Sigmoid colon (tissue), 7 donors: ENCODE data around the gene PFKL. TPM values are rescaled to one million over a fixed set of nuclear protein-coding genes. Genes with fewer than 3 reads are reported as not detected.

Source experiments
- DNase-seq: peaks from one replicate; pipeline ENCODE4 v3.0.0-alpha.2; 2019
- H3K27ac ChIP-seq, 4 donors: fragments of 200-600 bp; sonication (generic); one replicate each; pipeline ENCODE4 v1.5.1; 2016 to 2019; ENCODE audit warnings: mild to moderate bottlenecking in 1 of 4
- H3K27me3 ChIP-seq, 3 donors: fragments of 200-600 bp; sonication (generic); one replicate each; pipeline ENCODE4 v1.5.1; 2019; ENCODE audit warnings: mild to moderate bottlenecking in 1 of 3
- H3K36me3 ChIP-seq, 4 donors: fragments of 200-600 bp; sonication (generic); one replicate each; pipeline ENCODE4 v1.5.1; 2016 to 2019
- H3K4me1 ChIP-seq, 4 donors: fragments of 200-600 bp; sonication (generic); one replicate each; pipeline ENCODE4 v1.5.1; 2017 to 2019
- H3K4me3 ChIP-seq, 4 donors: fragments of 200-600 bp; sonication (generic); one replicate each; pipeline ENCODE4 v1.5.1; 2017 to 2019; ENCODE audit warnings: mild to moderate bottlenecking in 2 of 4, moderate library complexity in 1 of 4
- H3K9me3 ChIP-seq, 4 donors: fragments of 200-600 bp in 3 of 4; sonication (generic) in 3 of 4; one replicate each; pipeline versions ENCODE4 v1.5.1 to v1.6.1; 2013 to 2019
- EP300 ChIP-seq, 4 donors: sonication (generic); formaldehyde crosslinking; IDR thresholded peaks; one replicate each; pipeline ENCODE4 v1.6.1; 2017; ENCODE audit warnings: antibody characterized with exemption in 4 of 4
- POLR2A ChIP-seq, 2 donors: fragments of 450-650 bp; IDR thresholded peaks; one replicate each; pipeline ENCODE4 v1.6.1; 2016; ENCODE audit warnings: antibody characterized with exemption in 2 of 2, mild to moderate bottlenecking in 2 of 2, moderate library complexity in 2 of 2
- POLR2AphosphoS5 ChIP-seq, 4 donors: sonication (generic); formaldehyde crosslinking; IDR thresholded peaks; one replicate each; pipeline ENCODE4 v1.6.1; 2017; ENCODE audit warnings: antibody characterized with exemption in 4 of 4
- WGBS, 2 donors: extraction: QIAGEN DNeasy Blood & Tissue Kit; methylation state at CpG; one replicate each; pipeline ENCODE4 v1.1.7; 2013; 5-methylcytosine and 5-hydroxymethylcytosine counted together
- intact Hi-C: fragments of 100-400 bp; cut with DNase I; formaldehyde crosslinking; loops from one replicate; pipeline ENCODE4 v1.15.1; 2023
- polyA plus RNA-seq, 3 donors: library from polyadenylated mRNA; stranded (reverse); fragments of 200-250 nt; gene quantifications; one replicate each; pipeline ENCODE4 v1.2.3, GENCODE V29; 2013
- total RNA-seq, 4 donors: library from RNA; depleted of rRNA; stranded (reverse); fragments of >200 nt; gene quantifications; one replicate each; pipeline ENCODE4 v1.1.0, GENCODE V29; 2016
- TF ChIP-seq, protein P1 (sequence below), 4 experiments: fragments of 450-650 bp in 3 of 4; fragments of 200-600 bp in 1 of 4; IDR thresholded peaks; one replicate each; pipeline ENCODE4 v1.5.1; 2016 to 2019; ENCODE audit warnings: antibody characterized with exemption in 4 of 4, mild to moderate bottlenecking in 3 of 4, moderate library complexity in 2 of 4
- donor health status: healthy with polysubstance abuse.
- donor health status: Bipolar disorder and iron deficiency.
- donor health status: healthy.

PFKL gene
- total and polyA plus RNA-seq, 7 donors: 38.0 to 159 (median 69.8) TPM

- no peak for DNase-seq
- intact Hi-C loops: no loop called here
Measured at GRCh38 chr21:44286716-44287632, 12.9 kb upstream of the PFKL start.

DNA sequence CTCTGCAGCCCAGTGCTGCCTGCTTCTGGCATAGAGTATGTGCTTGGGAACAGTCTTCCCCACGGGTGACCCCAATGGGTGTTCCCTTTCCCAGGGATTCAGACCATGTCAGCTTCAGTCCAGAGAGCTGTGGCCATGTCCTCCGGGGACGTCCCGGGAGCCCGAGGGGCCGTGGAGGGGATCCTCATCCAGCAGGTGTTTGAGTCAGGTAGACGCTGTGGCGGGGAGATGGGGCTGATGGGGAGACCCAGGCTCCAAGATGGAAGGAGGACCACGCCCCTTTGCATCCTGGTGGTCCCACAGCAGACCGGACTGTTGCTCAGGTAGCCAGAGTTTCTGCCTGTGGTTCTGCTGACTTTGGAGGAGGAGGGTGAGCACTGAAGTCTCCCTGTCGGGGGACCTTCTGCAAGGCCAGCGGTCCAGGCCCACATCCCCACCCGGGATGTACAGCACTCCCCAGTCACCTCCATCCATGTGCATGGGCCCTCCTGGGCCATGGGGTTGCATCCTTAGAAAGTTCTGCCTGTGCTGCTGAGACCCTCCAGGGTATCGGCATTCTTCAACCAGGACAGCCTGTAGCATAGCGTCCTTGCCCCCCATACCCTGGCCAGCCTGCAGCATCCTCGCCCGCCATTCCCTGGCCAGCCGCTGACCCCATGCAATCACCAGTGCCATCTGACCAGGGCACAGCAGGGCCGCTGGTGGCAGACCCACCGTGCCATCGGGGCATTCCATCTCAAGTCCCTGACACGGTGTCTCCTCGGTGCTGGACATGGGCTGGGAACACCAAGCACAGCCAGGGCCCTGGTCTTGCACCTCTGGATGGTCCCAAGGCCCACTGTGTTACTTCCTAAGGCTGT lies 11.4 kb upstream of the PFKL start:
- DNase-seq: no peak
- peaks cover 6 to 49% (median 29%) of the 10 kb centered on the region in 3 donors for H3K27me3 ChIP-seq

More at GRCh38 chr21:44286716-44287632, 12.9 kb upstream of the PFKL start:
- WGBS, 2 donors: 64 to 76% methylated on average over 31 of the region's 31 CpGs
- Histone ChIP-seq H3K4me3 (no peak overlapping the region), H3K9me3 (no peaks in the 10 kb centered on the region), H3K27me3 (peaks cover 6 to 41% (median 27%) of the 10 kb centered on the region in 3 donors), H3K27ac (no peak overlapping the region), H3K36me3 (no peaks in the 10 kb centered on the region), H3K4me1 (peaks cover 0 to 11% (median 7%) of the 10 kb centered on the region in 4 donors)
- TF ChIP-seq POLR2AphosphoS5 (IDR thresholded peaks at IDR 0.05) (no peak), POLR2A (IDR thresholded peaks at IDR 0.05) (no peak), EP300 (IDR thresholded peaks at IDR 0.05) (no peak)
- TF ChIP-seq, protein P1, sequence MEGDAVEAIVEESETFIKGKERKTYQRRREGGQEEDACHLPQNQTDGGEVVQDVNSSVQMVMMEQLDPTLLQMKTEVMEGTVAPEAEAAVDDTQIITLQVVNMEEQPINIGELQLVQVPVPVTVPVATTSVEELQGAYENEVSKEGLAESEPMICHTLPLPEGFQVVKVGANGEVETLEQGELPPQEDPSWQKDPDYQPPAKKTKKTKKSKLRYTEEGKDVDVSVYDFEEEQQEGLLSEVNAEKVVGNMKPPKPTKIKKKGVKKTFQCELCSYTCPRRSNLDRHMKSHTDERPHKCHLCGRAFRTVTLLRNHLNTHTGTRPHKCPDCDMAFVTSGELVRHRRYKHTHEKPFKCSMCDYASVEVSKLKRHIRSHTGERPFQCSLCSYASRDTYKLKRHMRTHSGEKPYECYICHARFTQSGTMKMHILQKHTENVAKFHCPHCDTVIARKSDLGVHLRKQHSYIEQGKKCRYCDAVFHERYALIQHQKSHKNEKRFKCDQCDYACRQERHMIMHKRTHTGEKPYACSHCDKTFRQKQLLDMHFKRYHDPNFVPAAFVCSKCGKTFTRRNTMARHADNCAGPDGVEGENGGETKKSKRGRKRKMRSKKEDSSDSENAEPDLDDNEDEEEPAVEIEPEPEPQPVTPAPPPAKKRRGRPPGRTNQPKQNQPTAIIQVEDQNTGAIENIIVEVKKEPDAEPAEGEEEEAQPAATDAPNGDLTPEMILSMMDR (IDR thresholded peaks at IDR 0.05): no peak

GRCh38 chr21:44289381-44290010 lies 10.4 kb upstream of the PFKL start:
- 77 to 87% methylated on average over 24 of the region's 24 CpGs for WGBS, 2 donors
- Histone ChIP-seq H3K27ac (no peak overlapping the region), H3K36me3 (no peaks in the 10 kb centered on the region), H3K4me3 (no peak overlapping the region), H3K9me3 (no peaks in the 10 kb centered on the region), H3K27me3 (peaks cover 6 to 54% (median 38%) of the 10 kb centered on the region in 3 donors), H3K4me1 (peaks cover 0 to 12% (median 9%) of the 10 kb centered on the region in 4 donors)
- intact Hi-C loops: no loop called here
- no peak for TF ChIP-seq POLR2A (IDR thresholded peaks at IDR 0.05)
- TF ChIP-seq, protein P1 (IDR thresholded peaks at IDR 0.05): no peak
- no peak for DNase-seq

More for the DNA sequence above, 11.4 kb upstream of the PFKL start:
- Histone ChIP-seq H3K9me3 (no peaks in the 10 kb centered on the region), H3K27ac (no peak overlapping the region), H3K4me3 (no peak overlapping the region), H3K4me1 (peaks cover 0 to 11% (median 7%) of the 10 kb centered on the region in 4 donors), H3K36me3 (no peaks in the 10 kb centered on the region)
- TF ChIP-seq POLR2AphosphoS5 (IDR thresholded peaks at IDR 0.05): no peak
- TF ChIP-seq POLR2A (IDR thresholded peaks at IDR 0.05): no peak
- TF ChIP-seq EP300 (IDR thresholded peaks at IDR 0.05): no peak
- TF ChIP-seq, protein P1 (IDR thresholded peaks at IDR 0.05): no peak
- intact Hi-C loops: no loop called here
- WGBS, 2 donors: 89 to 94% methylated on average over 23 of the region's 23 CpGs

DNA sequence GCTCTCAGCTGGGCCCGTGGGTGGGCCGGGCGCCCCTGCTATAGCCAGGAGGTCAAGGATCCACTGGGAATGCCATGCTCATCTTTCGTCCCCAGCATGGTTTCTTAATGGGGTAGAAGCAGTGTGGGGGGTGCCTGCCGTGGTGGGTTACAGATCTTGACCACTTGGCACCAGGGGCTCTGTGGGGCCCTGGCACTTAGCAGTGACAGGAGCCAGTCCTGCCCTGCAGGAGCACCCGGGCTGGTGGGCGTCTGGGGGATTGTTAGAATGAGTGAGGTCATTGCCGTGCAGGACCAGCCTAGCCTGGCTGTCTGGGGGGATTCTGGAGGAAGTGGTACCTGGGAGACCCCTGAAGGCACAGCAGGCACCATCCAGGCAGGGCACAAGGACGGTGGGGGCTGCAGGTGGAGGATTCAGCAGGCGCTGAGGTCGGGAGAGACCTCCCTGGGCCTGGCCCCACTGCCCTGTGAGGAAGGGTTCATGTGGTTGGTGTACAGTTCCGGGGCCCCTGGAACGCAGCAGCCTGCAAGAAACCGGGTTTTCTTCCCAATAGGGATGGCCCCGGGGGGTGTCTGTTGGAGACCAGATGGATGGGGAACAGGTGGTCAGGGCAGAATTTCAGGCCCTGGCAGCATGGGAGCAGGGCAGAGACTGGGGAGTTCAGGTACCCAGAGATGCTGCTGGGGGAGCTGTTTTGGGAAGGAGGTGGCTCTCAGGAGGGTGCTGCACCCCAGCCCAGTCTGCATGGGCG lies 9.4 kb upstream of the PFKL start:
- DNase-seq: no peak
- WGBS, 2 donors: 87 to 88% methylated on average over 16 of the region's 16 CpGs
- Histone ChIP-seq H3K9me3 (no peaks in the 10 kb centered on the region), H3K27ac (no peak overlapping the region), H3K4me3 (no peak overlapping the region), H3K27me3 (peaks cover 6 to 54% (median 43%) of the 10 kb centered on the region in 3 donors), H3K36me3 (no peaks in the 10 kb centered on the region), H3K4me1 (peaks cover 0 to 18% (median 14%) of the 10 kb centered on the region in 4 donors)
- TF ChIP-seq POLR2AphosphoS5 (IDR thresholded peaks at IDR 0.05) (no peak), POLR2A (IDR thresholded peaks at IDR 0.05) (no peak), EP300 (IDR thresholded peaks at IDR 0.05) (no peak)
- intact Hi-C loops: no loop called here
